ENCODE measurements around the gene ZFYVE21. TPM values are rescaled to one million over a fixed set of nuclear protein-coding genes. Genes with fewer than 3 reads are reported as not detected.
A peak's percentile ranks its signal among the peaks of the same experiment; 100 is the strongest.

Gene ZFYVE21
- total RNA-seq, 2 donors from 2014 or later = 97.1 to 159 TPM

- no peak for TF ChIP-seq CTCF (IDR thresholded peaks at IDR 0.05)
- Histone ChIP-seq H3K27ac (peak overlapping the region in 1 of 2 donors; percentile 32), H3K36me3 (peaks cover 26% of the 10 kb centered on the region), H3K9me3 (no peaks in the 10 kb centered on the region), H3K4me1 (ENCODE audit: control insufficient read depth in 1 of 2, low read depth in 2 of 2) (peaks cover 22 to 62% of the 10 kb centered on the region in 2 donors), H3K4me3 (no peak overlapping the region), H3K27me3 (replicated peaks; ENCODE audit: insufficient read depth) (no peaks in the 10 kb centered on the region)
- DNase-seq (ENCODE audit: low spot score) (no peak), ATAC-seq (ENCODE audit: insufficient number of reproducible peaks, low FRiP score, low read depth) (no peak)
These were observed 10.9 kb downstream of the ZFYVE21 start for GRCh38 chr14:103726474-103726873.

GRCh38 chr14:103727313-103727980, 11.8 kb downstream of the ZFYVE21 start:
- no peak for ATAC-seq (ENCODE audit: insufficient number of reproducible peaks, low FRiP score, low read depth)
- TF ChIP-seq CTCF (IDR thresholded peaks at IDR 0.05) = no peak
- Histone ChIP-seq H3K4me1 (ENCODE audit: control insufficient read depth in 1 of 2, low read depth in 2 of 2) (peaks cover 22 to 52% of the 10 kb centered on the region in 2 donors), H3K36me3 (peaks cover 36% of the 10 kb centered on the region), H3K9me3 (no peaks in the 10 kb centered on the region), H3K4me3 (no peak overlapping the region), H3K27ac (no peak overlapping the region), H3K27me3 (replicated peaks; ENCODE audit: insufficient read depth) (no peaks in the 10 kb centered on the region)
- no peak for DNase-seq (ENCODE audit: low spot score)

DNA sequence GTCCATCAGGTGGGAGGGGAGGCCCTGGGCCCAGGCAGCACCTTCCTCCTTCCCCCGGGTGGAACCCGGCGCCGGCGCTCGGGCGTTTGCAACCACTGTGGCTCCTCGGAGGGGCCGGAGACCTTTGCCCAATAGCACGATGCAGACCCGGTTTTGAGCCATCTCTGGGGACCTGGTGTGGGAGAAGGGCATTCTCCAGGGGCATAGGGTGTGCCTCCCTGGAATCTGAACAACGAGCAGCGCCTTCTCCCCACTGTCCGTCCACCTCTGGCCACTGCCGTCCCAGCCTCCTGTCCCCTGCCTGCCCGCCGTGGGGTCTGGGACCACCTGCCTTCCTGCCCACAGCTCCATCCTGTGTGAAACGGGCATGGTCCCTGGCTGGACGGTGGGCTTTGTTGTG, 12.5 kb downstream of the ZFYVE21 start:
- Histone ChIP-seq H3K4me3 (no peak overlapping the region), H3K27me3 (replicated peaks; ENCODE audit: insufficient read depth) (no peaks in the 10 kb centered on the region), H3K4me1 (ENCODE audit: control insufficient read depth in 1 of 2, low read depth in 2 of 2) (peaks cover 22 to 45% of the 10 kb centered on the region in 2 donors), H3K36me3 (peaks cover 43% of the 10 kb centered on the region), H3K27ac (no peak overlapping the region), H3K9me3 (no peaks in the 10 kb centered on the region)
- TF ChIP-seq CTCF (IDR thresholded peaks at IDR 0.05) = no peak
- ATAC-seq (ENCODE audit: insufficient number of reproducible peaks, low FRiP score, low read depth) (no peak), DNase-seq (ENCODE audit: low spot score) (no peak)

DNA sequence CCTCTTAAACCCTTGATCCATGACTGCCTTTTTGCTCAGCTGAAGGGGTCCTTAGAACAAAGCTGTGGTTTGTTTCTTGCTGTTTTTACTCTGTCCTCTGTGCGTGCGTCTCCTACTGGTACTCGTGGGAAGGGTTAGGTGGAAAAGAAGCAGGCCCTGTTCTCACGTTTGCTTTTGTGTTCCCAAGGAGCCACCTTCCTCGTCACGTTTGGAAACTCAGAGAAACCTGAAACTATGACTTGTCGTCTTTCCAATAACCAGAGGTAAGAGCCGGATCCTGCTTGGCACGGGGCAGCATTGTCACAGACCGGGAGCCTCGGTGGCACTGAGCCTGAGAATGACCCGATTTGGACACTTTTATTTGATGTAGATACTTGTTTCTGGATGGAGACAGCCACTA, 13.1 kb downstream of the ZFYVE21 start:
- ATAC-seq (ENCODE audit: insufficient number of reproducible peaks, low FRiP score, low read depth) (no peak), DNase-seq (ENCODE audit: low spot score) (no peak)
- no peaks in the 10 kb centered on the region for H3K9me3 ChIP-seq
- peaks cover 49% of the 10 kb centered on the region for H3K36me3 ChIP-seq
- H3K4me3 ChIP-seq = no peak overlapping the region
- H3K4me1 ChIP-seq (ENCODE audit: control insufficient read depth in 1 of 2, low read depth in 2 of 2) = peaks cover 18 to 39% of the 10 kb centered on the region in 2 donors
- no peak for TF ChIP-seq CTCF (IDR thresholded peaks at IDR 0.05)
- no peak overlapping the region for H3K27ac ChIP-seq
- H3K27me3 ChIP-seq (replicated peaks; ENCODE audit: insufficient read depth) = no peaks in the 10 kb centered on the region

- Histone ChIP-seq H3K9me3 (no peaks in the 10 kb centered on the region), H3K4me1 (ENCODE audit: control insufficient read depth in 1 of 2, low read depth in 2 of 2) (peaks cover 9 to 35% of the 10 kb centered on the region in 2 donors), H3K4me3 (no peak overlapping the region), H3K27ac (peak overlapping the region in 1 of 2 donors; percentile 4), H3K27me3 (replicated peaks; ENCODE audit: insufficient read depth) (no peaks in the 10 kb centered on the region), H3K36me3 (peaks cover 50% of the 10 kb centered on the region)
- ATAC-seq (ENCODE audit: insufficient number of reproducible peaks, low FRiP score, low read depth) = no peak
- TF ChIP-seq CTCF (IDR thresholded peaks at IDR 0.05) = no peak
- DNase-seq (ENCODE audit: low spot score) = no peak
These were observed 14.2 kb downstream of the ZFYVE21 start for GRCh38 chr14:103729496-103730448.

All from thoracic aorta (tissue), 2 donors.